GM23248 (cell line): Measurements from ENCODE around the gene PRR12. TPM values are rescaled to one million over a fixed set of nuclear protein-coding genes. Genes with fewer than 3 reads are reported as not detected.

Experiments used
- DNase-seq: peaks from one replicate; pipeline ENCODE4 v3.0.0-alpha.2; 2015
- H2AFZ ChIP-seq: fragments of 200-600 bp; sonication (generic); 2 replicates; pipeline ENCODE4 v1.6.1; 2016; ENCODE audit warnings: antibody characterized with exemption
- H3F3A ChIP-seq: fragments of 200-600 bp; sonication (generic); 2 replicates; pipeline ENCODE4 v1.6.1; 2016; ENCODE audit warnings: mild to moderate bottlenecking, antibody characterized with exemption, mixed run types; ENCODE audit not compliant: insufficient read depth
- H3K27ac ChIP-seq: fragments of 200-600 bp; sonication (generic); 2 replicates; pipeline ENCODE4 v1.5.1; 2016; ENCODE audit warnings: mild to moderate bottlenecking
- H3K27me3 ChIP-seq: fragments of 200-600 bp; sonication (generic); replicated peaks from 2 replicates; pipeline ENCODE4 v1.6.1; 2016; ENCODE audit warnings: mild to moderate bottlenecking; ENCODE audit not compliant: insufficient read depth
- H3K36me3 ChIP-seq: fragments of 200-600 bp; sonication (generic); 2 replicates; pipeline ENCODE4 v1.6.1; 2016; ENCODE audit warnings: low read depth, mild to moderate bottlenecking
- H3K4me1 ChIP-seq: fragments of 200-600 bp; sonication (generic); 2 replicates; pipeline ENCODE4 v1.6.1; 2016; ENCODE audit warnings: mild to moderate bottlenecking; ENCODE audit not compliant: insufficient read depth
- H3K4me2 ChIP-seq: fragments of 200-600 bp; sonication (generic); one replicate; pipeline ENCODE4 v1.6.1; 2016; ENCODE audit warnings: mild to moderate bottlenecking; ENCODE audit not compliant: unreplicated experiment
- H3K4me3 ChIP-seq: fragments of 200-600 bp; sonication (generic); 2 replicates; pipeline ENCODE4 v1.5.1; 2016; ENCODE audit warnings: mild to moderate bottlenecking
- H3K79me2 ChIP-seq: fragments of 200-600 bp; sonication (generic); 2 replicates; pipeline ENCODE4 v1.6.1; 2016; ENCODE audit warnings: mild to moderate bottlenecking; ENCODE audit not compliant: insufficient read depth
- H3K9ac ChIP-seq: fragments of 200-600 bp; sonication (generic); 2 replicates; pipeline ENCODE4 v1.6.1; 2016; ENCODE audit warnings: mild to moderate bottlenecking
- H3K9me2 ChIP-seq: fragments of 200-600 bp; sonication (generic); 2 replicates; pipeline ENCODE4 v1.6.1; 2016; ENCODE audit warnings: mixed run types, mild to moderate bottlenecking, moderate library complexity; ENCODE audit not compliant: insufficient read depth
- H3K9me3 ChIP-seq: fragments of 200-600 bp; sonication (generic); one replicate; pipeline ENCODE4 v1.6.1; 2017; ENCODE audit warnings: low read depth
- H4K20me1 ChIP-seq: fragments of 200-600 bp; sonication (generic); 2 replicates; pipeline ENCODE4 v1.6.0; 2016; ENCODE audit not compliant: insufficient read depth
- EZH2 ChIP-seq: fragments of 200-600 bp; sonication (generic); IDR thresholded peaks from 2 replicates; pipeline ENCODE4 v1.6.1; 2018; ENCODE audit warnings: antibody characterized with exemption, mild to moderate bottlenecking; ENCODE audit not compliant: insufficient read depth, poor library complexity, severe bottlenecking
- EZH2phosphoT487 ChIP-seq: fragments of 200-600 bp; sonication (generic); IDR thresholded peaks from 2 replicates; pipeline ENCODE4 v1.6.1; 2018; ENCODE audit warnings: antibody characterized with exemption, moderate library complexity, mild to moderate bottlenecking, low read depth; ENCODE audit not compliant: insufficient read depth
- WGBS, 2 experiments: methylation state at CpG; one replicate each; pipeline ENCODE4 v1.1.6; 2015 to 2017; ENCODE audit warnings: low lambda C conversion rate in 2 of 2, low coverage in 1 of 2; ENCODE audit errors: missing lambda C conversion rate in 2 of 2; 5-methylcytosine and 5-hydroxymethylcytosine counted together
- in situ Hi-C: fragments of 300-500 bp; cut with MboI; formaldehyde crosslinking; loops from 2 replicates; pipeline ENCODE4 v1.15.0; 2020
- polyA plus RNA-seq: library from polyadenylated mRNA; unstranded; fragments of >200 nt; fragmentation: Nextera tagmentation; extraction: Ambion mirVana; gene quantifications from 2 replicates; pipeline ENCODE4 v1.2.1, GENCODE V29; 2016
- total RNA-seq: library from RNA; depleted of rRNA; stranded (reverse); fragments of >200 nt; shearing (Covaris generic); gene quantifications from 2 replicates; pipeline ENCODE4 v1.2.3, GENCODE V29; 2014

PRR12 gene
- total and polyA plus RNA-seq, 2 experiments from 2014 or later: 0.86 to 2.9 TPM

DNA sequence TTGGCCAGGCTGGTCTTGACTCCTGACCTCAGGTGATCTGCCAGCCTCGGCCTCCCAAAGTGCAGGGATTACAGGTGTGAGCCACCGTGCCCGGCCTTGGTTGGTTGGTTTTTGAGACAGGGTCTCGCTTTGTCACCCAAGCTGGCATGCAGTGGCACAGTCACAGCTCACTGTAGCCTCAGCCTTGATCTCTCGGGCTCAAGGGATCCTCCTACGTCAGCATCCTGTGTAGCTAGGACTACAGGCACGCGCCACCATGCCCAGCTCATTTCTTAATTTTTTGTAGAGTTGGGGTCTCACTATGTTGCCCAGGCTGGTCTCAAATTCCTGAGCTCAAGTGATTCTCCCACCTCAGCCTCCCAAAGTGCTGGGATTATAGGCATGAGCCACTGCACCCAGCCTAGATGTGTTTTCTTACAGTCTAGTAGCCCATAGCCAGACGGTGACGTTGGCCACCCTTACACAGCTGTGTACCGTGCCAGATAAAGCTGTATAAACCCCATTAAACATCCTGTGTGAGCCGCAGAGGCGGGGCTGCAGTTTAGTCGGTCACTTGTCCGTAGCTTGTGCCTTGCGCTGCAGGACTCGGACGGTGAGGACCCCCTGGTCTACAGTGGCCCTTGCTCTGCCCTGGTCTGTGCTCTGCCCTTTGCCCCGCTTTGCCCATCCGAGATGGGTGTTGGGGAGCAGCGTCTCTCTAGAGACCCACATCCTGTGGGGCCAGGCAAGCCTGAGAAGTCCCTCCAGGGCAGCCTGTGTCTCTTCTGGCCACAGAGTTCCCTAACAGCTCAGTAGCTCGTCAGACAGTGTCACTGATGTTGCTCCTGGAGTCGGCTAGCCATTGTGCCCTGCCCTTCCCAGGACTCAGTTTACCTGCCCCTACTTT, 64.8 kb downstream of the PRR12 start:
- H3F3A ChIP-seq: peaks cover 5% of the 10 kb centered on the region; the same call in 1 of the 2 replicates
- H3K9ac ChIP-seq: no peak overlapping the region
- peaks cover 5% of the 10 kb centered on the region; the same call in 1 of the 2 replicates for H3K36me3 ChIP-seq
- no peak for DNase-seq
- H3K27ac ChIP-seq: no peak overlapping the region
- peaks cover 16% of the 10 kb centered on the region; the same call in 1 of the 2 replicates for H3K79me2 ChIP-seq
- in situ Hi-C loops: no loop called here
- WGBS, 2 experiments: 84 to 91% methylated on average over 23 of the region's 23 CpGs
- H3K4me1 ChIP-seq: no peaks in the 10 kb centered on the region
- no peak overlapping the region for H3K4me2 ChIP-seq
- TF ChIP-seq EZH2: no peak
- no peaks in the 10 kb centered on the region for H3K9me3 ChIP-seq
- no peaks in the 10 kb centered on the region for H4K20me1 ChIP-seq
- H3K27me3 ChIP-seq: no peaks in the 10 kb centered on the region
- no peaks in the 10 kb centered on the region for H3K9me2 ChIP-seq
- H3K4me3 ChIP-seq: no peak overlapping the region
- H2AFZ ChIP-seq: no peak overlapping the region

DNA sequence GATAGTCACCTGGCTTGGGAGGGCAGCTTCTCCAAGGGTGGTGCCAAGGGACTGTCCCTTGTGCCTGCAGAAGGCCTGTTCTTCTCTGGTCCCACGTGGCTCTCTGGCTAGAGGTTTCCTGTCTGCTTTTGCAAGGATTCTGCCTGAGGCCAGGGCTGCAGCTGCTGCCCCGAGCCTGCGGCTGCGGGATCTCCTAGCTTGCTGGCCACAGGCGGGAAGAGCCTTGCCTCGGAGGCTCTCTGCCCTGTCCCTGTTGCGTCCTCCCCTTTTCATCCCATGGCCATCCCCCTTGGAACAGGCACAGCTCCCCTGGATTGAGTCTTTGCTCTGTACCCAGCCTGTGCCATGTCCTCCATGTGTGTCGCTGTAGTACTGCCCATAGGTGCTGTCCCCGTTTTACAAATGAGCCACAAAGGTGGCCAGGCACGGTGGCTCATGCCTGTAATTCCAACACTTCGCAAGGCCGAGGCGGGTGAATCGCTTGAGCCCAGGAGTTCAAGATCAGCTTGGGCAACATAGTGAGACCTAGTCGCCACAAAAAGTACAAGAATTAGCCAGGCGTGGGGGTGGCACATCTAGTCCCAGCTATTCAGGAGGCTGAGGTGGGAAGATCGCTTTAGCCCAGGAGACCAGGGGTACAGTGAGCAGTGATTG, 65.6 kb downstream of the PRR12 start:
- no peak for TF ChIP-seq EZH2
- TF ChIP-seq EZH2phosphoT487: no peak
- no peaks in the 10 kb centered on the region for H3K4me1 ChIP-seq
- peaks cover 16% of the 10 kb centered on the region; the same call in 1 of the 2 replicates for H3K79me2 ChIP-seq
- H3K9ac ChIP-seq: no peak overlapping the region
- H3K27me3 ChIP-seq: no peaks in the 10 kb centered on the region
- in situ Hi-C loops: no loop called here
- no peak overlapping the region for H2AFZ ChIP-seq
- WGBS, 2 experiments: 90 to 92% methylated on average over 17 of the region's 17 CpGs
- peaks cover 5% of the 10 kb centered on the region; the same call in 1 of the 2 replicates for H3K36me3 ChIP-seq
- H3F3A ChIP-seq: peaks cover 10% of the 10 kb centered on the region
- no peak for DNase-seq
- no peak overlapping the region for H3K4me3 ChIP-seq
- H3K27ac ChIP-seq: no peak overlapping the region
- H4K20me1 ChIP-seq: no peaks in the 10 kb centered on the region
- H3K9me3 ChIP-seq: no peaks in the 10 kb centered on the region
- H3K4me2 ChIP-seq: no peak overlapping the region
- H3K9me2 ChIP-seq: no peaks in the 10 kb centered on the region

DNA sequence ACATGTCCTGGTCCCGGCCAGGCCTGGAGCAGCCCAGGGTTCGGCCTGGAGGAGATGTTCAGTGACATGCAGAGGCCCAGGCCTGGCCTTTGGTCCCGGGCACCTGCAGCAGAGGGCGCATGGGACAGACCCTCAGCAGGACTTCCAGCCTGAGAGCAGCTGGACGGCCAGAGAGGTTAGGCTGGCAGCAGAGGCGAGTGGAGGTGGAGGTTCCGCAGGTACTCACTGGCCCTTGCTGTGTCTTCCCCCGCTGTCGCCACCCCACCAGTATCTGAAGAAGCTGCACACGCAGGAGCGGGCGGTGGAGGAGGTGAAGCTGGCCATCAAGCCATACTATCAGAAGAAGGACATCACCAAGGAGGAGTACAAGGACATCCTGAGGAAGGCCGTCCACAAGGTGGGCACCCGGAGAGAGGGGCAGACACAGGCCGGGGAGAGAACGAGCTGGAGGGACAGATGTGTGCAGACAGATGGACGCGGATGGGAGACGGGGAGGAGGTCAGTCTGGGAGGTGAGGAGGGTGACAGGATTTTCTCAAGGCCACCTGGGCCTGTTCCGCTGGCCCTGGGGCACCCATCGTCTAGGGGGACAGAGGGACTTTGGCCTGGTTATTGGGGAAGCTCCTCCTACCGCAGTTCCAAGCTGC, 66.6 kb downstream of the PRR12 start:
- Histone ChIP-seq H3K4me3 (no peak overlapping the region), H3F3A (peaks cover 11% of the 10 kb centered on the region), H3K27me3 (no peaks in the 10 kb centered on the region), H3K79me2 (peaks cover 18% of the 10 kb centered on the region; the same call in 1 of the 2 replicates), H3K36me3 (peaks cover 5% of the 10 kb centered on the region; the same call in 1 of the 2 replicates), H3K27ac (no peak overlapping the region), H3K9ac (no peak overlapping the region), H2AFZ (no peak overlapping the region), H3K9me2 (no peaks in the 10 kb centered on the region), H3K4me1 (no peaks in the 10 kb centered on the region), H3K4me2 (no peak overlapping the region), H3K9me3 (no peaks in the 10 kb centered on the region), H4K20me1 (no peaks in the 10 kb centered on the region)
- 86 to 87% methylated on average over 22 of the region's 22 CpGs for WGBS, 2 experiments
- no peak for DNase-seq
- in situ Hi-C loops: no loop called here
- TF ChIP-seq EZH2 (no peak), EZH2phosphoT487 (no peak)

DNA sequence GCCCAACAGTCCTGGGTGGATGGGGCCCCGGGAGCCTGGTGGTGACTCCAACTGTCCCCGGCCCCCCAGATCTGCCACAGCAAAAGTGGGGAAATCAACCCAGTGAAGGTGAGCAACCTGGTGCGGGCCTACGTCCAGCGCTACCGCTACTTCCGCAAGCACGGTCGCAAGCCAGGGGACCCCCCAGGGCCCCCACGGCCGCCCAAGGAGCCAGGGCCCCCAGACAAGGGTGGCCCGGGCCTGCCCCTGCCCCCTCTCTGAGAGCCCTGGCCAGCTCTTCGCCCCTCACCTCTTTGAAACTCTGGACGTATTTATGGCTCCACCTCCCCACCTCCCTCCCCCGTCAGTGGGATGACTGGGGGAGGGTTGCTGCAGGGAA, 67.1 kb downstream of the PRR12 start:
- no peak overlapping the region for H3K4me2 ChIP-seq
- H3F3A ChIP-seq: peaks cover 11% of the 10 kb centered on the region
- no peak for TF ChIP-seq EZH2phosphoT487
- no peak for TF ChIP-seq EZH2
- no peak overlapping the region for H3K4me3 ChIP-seq
- in situ Hi-C loops: no loop called here
- DNase-seq: no peak
- no peak overlapping the region for H3K9ac ChIP-seq
- 84 to 96% methylated on average over 3 to 11 of the region's 15 CpGs for WGBS, 2 experiments
- peaks cover 23% of the 10 kb centered on the region for H3K79me2 ChIP-seq
- no peaks in the 10 kb centered on the region for H3K9me2 ChIP-seq
- H3K4me1 ChIP-seq: no peaks in the 10 kb centered on the region
- H3K9me3 ChIP-seq: no peaks in the 10 kb centered on the region
- H3K27ac ChIP-seq: no peak overlapping the region
- peaks cover 5% of the 10 kb centered on the region; the same call in 1 of the 2 replicates for H3K36me3 ChIP-seq
- H4K20me1 ChIP-seq: no peaks in the 10 kb centered on the region
- H2AFZ ChIP-seq: no peak overlapping the region
- no peaks in the 10 kb centered on the region for H3K27me3 ChIP-seq
